ENCODE data around the gene BRD4.
"Not testable (repeated sequence)": the region's sequence is repeated elsewhere in the genome, so short reads cannot be mapped to it uniquely, and the experiment has no call there.

The BRD4 gene

GRCh38 chr19:15360015-15360414, 27.7 kb upstream of the BRD4 start:
- not testable (repeated sequence) for DNase-seq (ENCODE audit: low read depth in 3 of 3)

DNA sequence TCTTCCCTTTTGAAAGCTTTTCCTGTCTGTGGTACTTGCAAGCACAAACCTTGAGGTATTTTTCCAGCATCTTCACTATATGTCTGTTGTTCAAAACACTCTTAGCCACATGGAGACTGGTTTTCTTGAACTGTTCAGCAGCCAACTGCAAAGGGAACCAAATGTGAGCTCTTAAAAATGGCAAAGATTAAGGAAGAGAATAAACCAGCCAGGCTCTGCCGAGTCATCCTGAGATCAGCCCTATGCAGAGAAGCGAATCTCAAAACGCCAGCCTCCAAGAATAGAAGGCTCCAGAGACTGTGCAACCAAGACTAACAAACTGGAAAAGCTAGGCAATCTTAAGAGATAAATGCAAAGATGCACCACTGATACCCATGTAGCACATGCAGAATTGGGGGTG, 26.6 kb upstream of the BRD4 start:
- no peak for DNase-seq (ENCODE audit: low read depth in 3 of 3)

- no peak for DNase-seq (ENCODE audit: low read depth in 3 of 3)
Observed at GRCh38 chr19:15357906-15358305, 25.6 kb upstream of the BRD4 start.

DNA sequence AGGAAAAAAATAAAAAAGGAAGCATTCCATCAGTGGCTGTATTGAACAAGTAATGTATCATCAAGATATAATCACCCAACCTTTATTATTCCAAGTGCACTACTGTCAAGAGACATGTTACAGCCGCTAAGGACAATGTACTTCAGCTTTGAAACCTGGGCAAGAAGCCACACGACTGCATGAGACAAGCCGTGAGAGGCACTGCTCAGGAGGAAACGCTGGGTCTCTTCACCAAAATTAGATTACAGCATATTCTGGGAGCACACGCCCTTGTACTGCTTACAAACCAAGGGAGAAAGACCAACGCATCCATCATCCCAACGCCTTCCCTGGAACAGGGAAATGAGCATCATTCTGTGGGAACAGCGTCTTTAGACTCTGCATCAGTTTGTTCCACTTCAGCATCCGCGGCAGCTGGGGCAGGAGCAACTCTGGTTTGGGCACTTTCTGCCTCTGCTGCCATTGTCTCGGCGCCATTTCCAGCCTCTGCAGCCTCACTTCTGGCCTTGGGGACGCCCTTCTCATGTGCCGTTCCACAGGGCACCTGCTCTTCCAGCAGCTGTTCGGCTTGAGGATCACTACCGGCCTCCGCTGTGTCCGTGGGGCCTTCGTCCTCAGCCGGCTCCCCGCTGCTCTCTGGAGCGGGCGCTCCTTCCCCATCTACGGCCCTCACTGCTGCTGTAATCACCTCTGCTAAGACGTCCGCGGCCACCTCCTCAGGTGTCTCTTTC, 22.4 kb upstream of the BRD4 start:
- DNase-seq (ENCODE audit: low read depth in 3 of 3), result no peak

GRCh38 chr19:15353908-15354307, 21.6 kb upstream of the BRD4 start:
- no peak for DNase-seq (ENCODE audit: low read depth in 3 of 3)

- DNase-seq (ENCODE audit: low read depth in 3 of 3), result not testable (repeated sequence)
Observed at GRCh38 chr19:15352535-15352934, 20.2 kb upstream of the BRD4 start.

- not testable (repeated sequence) for DNase-seq (ENCODE audit: low read depth in 3 of 3)
Observed at GRCh38 chr19:15341328-15341727, 9.0 kb upstream of the BRD4 start.

DNA sequence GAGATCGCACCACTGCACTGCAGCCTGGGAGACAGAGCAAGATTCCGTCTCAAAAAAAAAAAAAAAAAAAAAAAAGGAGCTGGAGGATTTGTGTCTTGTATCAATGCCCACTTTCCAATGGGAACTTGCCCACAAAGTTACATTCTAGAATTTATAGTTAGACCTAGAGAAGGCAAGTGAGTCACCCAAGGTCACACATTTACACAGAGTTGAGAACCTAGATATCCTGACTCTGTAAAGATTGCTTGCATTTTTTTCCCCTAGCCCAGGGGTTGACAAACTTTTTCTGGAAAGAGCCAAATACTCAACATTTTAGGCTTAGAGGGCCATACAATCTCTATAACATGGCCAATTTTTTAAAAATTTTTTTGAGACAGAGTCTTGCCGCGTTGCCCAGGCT, 7.7 kb upstream of the BRD4 start:
- DNase-seq (ENCODE audit: low read depth in 3 of 3), result no peak

- DNase-seq (ENCODE audit: low read depth in 3 of 3), result no peak
Observed at GRCh38 chr19:15337202-15337601, 4.9 kb upstream of the BRD4 start.

- not testable (repeated sequence) for DNase-seq (ENCODE audit: low read depth in 3 of 3)
Observed at GRCh38 chr19:15335992-15336391, 3.7 kb upstream of the BRD4 start.

- DNase-seq (ENCODE audit: low read depth in 3 of 3), result peak; percentile 27 to 60 (median 34)
Observed at GRCh38 chr19:15331419-15332310, 674 bp downstream of the BRD4 start.

DNA sequence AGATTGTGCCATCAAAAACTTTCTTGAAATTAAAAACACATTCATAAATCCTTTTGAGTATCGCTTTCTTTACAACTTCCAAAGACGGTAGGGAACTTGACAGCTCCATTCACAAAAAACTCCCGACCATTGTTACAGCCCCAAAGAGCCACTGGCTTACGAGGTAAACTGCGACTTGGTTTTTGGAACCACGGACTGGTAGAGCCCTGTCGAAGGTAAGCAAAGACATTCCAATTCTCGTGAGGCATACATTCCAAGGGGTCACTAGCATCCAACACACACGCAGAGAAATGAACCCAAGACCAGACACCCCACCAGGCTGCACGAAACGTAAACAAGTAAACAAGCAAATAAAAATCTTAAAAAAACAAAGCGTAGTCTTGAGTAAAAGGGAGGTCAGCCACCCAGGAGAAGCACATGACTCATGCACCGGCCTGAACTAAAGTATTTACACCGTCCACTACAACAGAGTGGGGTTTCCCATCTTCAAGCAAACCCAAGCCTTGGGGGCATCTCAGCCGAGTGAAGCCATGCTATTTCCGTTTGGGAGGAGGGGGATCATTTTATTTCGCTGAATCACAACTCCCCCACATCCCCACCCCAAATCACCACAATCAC, 1.4 kb downstream of the BRD4 start:
- DNase-seq (ENCODE audit: low read depth in 3 of 3), result no peak

DNA sequence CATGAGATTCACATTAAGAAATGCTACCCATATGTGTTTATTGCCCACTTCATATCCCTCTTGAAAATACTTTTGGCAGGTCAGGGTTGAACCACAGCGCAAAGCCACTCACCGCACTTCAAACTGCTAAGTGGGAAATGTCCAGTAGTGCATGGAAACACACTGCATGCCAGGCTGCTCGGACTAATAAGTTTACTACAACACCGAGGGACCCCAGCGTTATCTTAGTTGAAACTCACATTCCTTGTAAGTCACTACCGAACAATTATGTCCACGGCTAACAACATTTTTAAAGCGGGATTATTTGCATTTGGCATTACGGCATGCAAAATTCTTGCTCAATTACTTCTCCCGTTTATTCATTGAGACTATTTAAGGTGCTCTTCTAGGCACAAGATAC, 4.0 kb downstream of the BRD4 start:
- no peak for DNase-seq (ENCODE audit: low read depth in 3 of 3)

- no peak for DNase-seq (ENCODE audit: low read depth in 3 of 3)
Observed at GRCh38 chr19:15324791-15325519, 7.4 kb downstream of the BRD4 start.

- DNase-seq (ENCODE audit: low read depth in 3 of 3), result no peak
Observed at GRCh38 chr19:15323496-15324235, 8.7 kb downstream of the BRD4 start.

DNA sequence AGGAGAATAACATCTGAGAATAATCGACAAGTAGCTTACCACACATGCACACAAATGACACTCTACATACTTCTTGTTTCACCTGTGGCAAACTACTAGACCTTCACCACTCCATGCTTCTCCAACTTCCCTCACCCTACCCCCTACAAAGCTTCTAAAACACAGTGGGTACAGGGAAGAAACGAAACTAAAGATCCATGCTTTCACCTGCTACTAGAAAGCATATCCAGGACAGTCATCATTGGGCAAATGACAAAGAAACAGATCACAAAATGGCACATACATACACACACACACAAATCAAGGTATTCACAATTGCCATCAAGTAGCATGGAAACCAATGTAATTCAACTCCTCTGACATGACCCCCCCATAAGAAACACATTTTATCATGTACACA, 10.6 kb downstream of the BRD4 start:
- no peak for DNase-seq (ENCODE audit: low read depth in 3 of 3)

GRCh38 chr19:15320116-15320515, 12.2 kb downstream of the BRD4 start:
- DNase-seq (ENCODE audit: low read depth in 3 of 3), result no peak

DNA sequence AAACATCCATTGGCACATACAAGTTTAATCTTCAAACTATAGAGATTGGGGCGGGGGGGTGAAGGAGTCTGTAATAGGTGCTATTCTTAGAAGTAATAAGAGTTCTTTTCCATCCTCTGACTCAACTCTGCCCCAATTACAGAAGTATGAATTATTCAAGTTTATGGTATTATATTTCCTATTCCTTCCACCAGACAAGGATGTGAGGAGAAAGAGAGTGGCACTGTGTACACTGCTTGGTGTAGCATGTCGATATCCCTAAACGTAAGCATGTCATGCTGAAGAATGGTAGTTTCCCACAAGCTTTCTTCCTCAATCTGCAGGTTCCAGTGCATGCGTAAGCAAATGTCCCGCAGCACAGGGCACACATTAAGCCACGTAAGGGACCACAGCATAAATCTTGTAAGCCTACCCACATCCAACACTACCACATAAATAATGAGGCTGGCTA, 14.1 kb downstream of the BRD4 start:
- DNase-seq (ENCODE audit: low read depth in 3 of 3), result no peak

GRCh38 chr19:15317392-15318071, 14.8 kb downstream of the BRD4 start:
- no peak for DNase-seq (ENCODE audit: low read depth in 3 of 3)

DNA sequence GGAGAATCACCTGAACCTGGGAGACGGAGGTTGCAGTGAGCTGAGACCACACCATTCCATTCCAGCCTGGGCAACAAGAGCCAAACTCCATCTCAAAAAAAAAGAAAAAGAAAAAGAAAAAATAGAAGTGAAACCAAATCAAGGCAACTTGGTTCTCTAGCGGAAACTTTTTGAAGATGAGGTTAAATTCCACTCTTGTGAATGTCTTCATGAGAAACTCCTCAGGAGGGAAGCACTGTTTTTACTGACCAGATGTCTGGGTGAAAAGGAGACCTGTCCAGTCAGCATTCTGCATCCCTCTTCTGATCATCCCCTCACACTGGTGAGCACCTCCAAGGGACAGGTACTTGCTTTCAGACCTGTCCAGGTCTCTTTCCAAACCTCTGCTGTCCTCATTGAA, 15.8 kb downstream of the BRD4 start:
- no peak for DNase-seq (ENCODE audit: low read depth in 3 of 3)

DNA sequence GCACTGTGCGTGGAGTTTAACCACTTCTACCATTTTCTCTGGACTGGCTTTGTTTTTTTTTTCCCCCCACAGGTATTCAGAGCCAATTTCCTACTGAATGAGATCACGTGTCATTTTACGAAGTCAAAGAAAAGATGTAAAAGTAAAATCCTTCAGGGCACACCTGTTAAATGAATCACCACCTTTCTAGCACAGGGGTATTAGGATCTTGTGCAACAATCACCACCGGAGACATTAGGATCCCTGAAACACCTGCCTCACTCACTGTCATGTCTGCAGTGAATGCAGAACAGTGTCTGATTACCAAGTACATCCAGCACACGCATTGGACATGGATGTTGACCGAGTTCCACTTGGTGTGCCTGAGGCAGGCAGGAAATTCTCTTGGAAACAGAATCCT, 17.2 kb downstream of the BRD4 start:
- no peak for DNase-seq (ENCODE audit: low read depth in 3 of 3)
